Upper lobe of left lung (tissue), 6 donors: Measurements from ENCODE around the gene MUL1. TPM values are rescaled to one million over a fixed set of nuclear protein-coding genes. Genes with fewer than 3 reads are reported as not detected.

ENCODE experiments used
- ATAC-seq, 2 donors: fragments of 200-7000 bp; cut with Tn5 transposase; one replicate each; pipeline ENCODE4 v1.9.1; 2022; ENCODE audit warnings: mild to moderate bottlenecking in 2 of 2, moderate library complexity in 2 of 2; ENCODE audit not compliant: low FRiP score in 2 of 2
- DNase-seq, 2 donors: peaks; one replicate each; pipeline ENCODE4 v3.0.0-alpha.2; 2019 to 2020
- H3K27ac ChIP-seq, 4 donors: fragments of 200-600 bp; sonication (generic); one replicate each; pipeline ENCODE4 v1.5.1; 2016 to 2019
- H3K27me3 ChIP-seq, 4 donors: fragments of 200-600 bp; sonication (generic); one replicate each; pipeline ENCODE4 v1.5.1; 2017 to 2019
- H3K36me3 ChIP-seq, 4 donors: fragments of 200-600 bp; sonication (generic); one replicate each; pipeline ENCODE4 v1.5.1; 2016 to 2019
- H3K4me1 ChIP-seq, 4 donors: fragments of 200-600 bp; sonication (generic); one replicate each; pipeline ENCODE4 v1.5.1; 2018 to 2019
- H3K4me3 ChIP-seq, 4 donors: fragments of 200-600 bp; sonication (generic); one replicate each; pipeline ENCODE4 v1.5.1; 2017 to 2019; ENCODE audit warnings: mild to moderate bottlenecking in 2 of 4, moderate library complexity in 1 of 4
- H3K9me3 ChIP-seq, 4 donors: fragments of 200-600 bp; sonication (generic); one replicate each; pipeline ENCODE4 v1.5.1; 2018 to 2019
- CTCF ChIP-seq, 6 experiments: fragments of 450-650 bp in 4 of 6; fragments of 200-600 bp in 2 of 6; sonication (generic) in 2 of 6; IDR thresholded peaks; one replicate each; pipeline ENCODE4 v1.5.1; 2016 to 2019; ENCODE audit warnings: antibody characterized with exemption in 6 of 6
- EP300 ChIP-seq, 4 donors: sonication (generic); formaldehyde crosslinking; IDR thresholded peaks; one replicate each; pipeline ENCODE4 v1.5.1; 2017; ENCODE audit warnings: antibody characterized with exemption in 4 of 4, control low read depth in 2 of 4
- POLR2A ChIP-seq, 4 donors: fragments of 450-650 bp; IDR thresholded peaks; one replicate each; pipeline ENCODE4 v1.5.1; 2016 to 2017; ENCODE audit warnings: antibody characterized with exemption in 4 of 4, mild to moderate bottlenecking in 2 of 4
- POLR2AphosphoS5 ChIP-seq, 2 donors: sonication (generic); formaldehyde crosslinking; IDR thresholded peaks; one replicate each; pipeline ENCODE4 v1.5.1; 2017; ENCODE audit warnings: antibody characterized with exemption in 2 of 2
- WGBS, 2 donors: methylation state at CpG; one replicate each; pipeline ENCODE4 v1.1.5; 2017 to 2018; 5-methylcytosine and 5-hydroxymethylcytosine counted together
- total RNA-seq, 6 donors: library from RNA; depleted of rRNA in 4 of 6; stranded (reverse); fragments of >200 nt in 4 of 6; gene quantifications; one replicate each; pipeline versions ENCODE4 v1.1.0 to v1.2.1, GENCODE V29; 2016 to 2021
- donor health status: DM: no; HTN: no; CAD: no; lungs with moderate emphysema.
- donor health status: DM: no; HTN: yes; CAD: no; lungs with severe emphysema.

The MUL1 gene
- total RNA-seq, 6 donors from 2014 or later, result 15.7 to 39.3 (median 30.8) TPM

GRCh38 chr1:20483098-20483832 is 24.7 kb downstream of the MUL1 start:
- no peak for TF ChIP-seq POLR2AphosphoS5 (IDR thresholded peaks at IDR 0.05)
- TF ChIP-seq EP300 (IDR thresholded peaks at IDR 0.05), result no peak
- no peak for TF ChIP-seq CTCF (IDR thresholded peaks at IDR 0.05)
- TF ChIP-seq POLR2A (IDR thresholded peaks at IDR 0.05), result no peak
- ATAC-seq (no peak), DNase-seq (no peak)
- no peaks in the 10 kb centered on the region for H3K9me3 ChIP-seq
- no peaks in the 10 kb centered on the region for H3K36me3 ChIP-seq
- peak overlapping the region; percentile 64 to 83 (median 82) for H3K27ac ChIP-seq
- 26 to 30% methylated on average over 16 of the region's 16 CpGs for WGBS, 2 donors
- peaks cover 20 to 35% (median 25%) of the 10 kb centered on the region in 4 donors for H3K4me1 ChIP-seq
- H3K27me3 ChIP-seq, result peaks cover 0 to 40% (median 22%) of the 10 kb centered on the region in 4 donors
- peak overlapping the region in 3 of 4 donors; percentile 45 to 64 (median 58) for H3K4me3 ChIP-seq

GRCh38 chr1:20481643-20482498 is 26.1 kb downstream of the MUL1 start:
- no peak for TF ChIP-seq EP300 (IDR thresholded peaks at IDR 0.05)
- no peak for TF ChIP-seq POLR2A (IDR thresholded peaks at IDR 0.05)
- no peak for TF ChIP-seq POLR2AphosphoS5 (IDR thresholded peaks at IDR 0.05)
- no peak for TF ChIP-seq CTCF (IDR thresholded peaks at IDR 0.05)
- Histone ChIP-seq H3K36me3 (no peaks in the 10 kb centered on the region), H3K9me3 (no peaks in the 10 kb centered on the region), H3K27me3 (peaks cover 0 to 41% (median 21%) of the 10 kb centered on the region in 4 donors), H3K4me3 (no peak overlapping the region), H3K4me1 (peaks cover 25 to 36% (median 29%) of the 10 kb centered on the region in 4 donors), H3K27ac (peak overlapping the region in 3 of 4 donors; percentile 27 to 35 (median 30))
- 28 to 37% methylated on average over 5 to 10 of the region's 10 CpGs for WGBS, 2 donors
- DNase-seq (no peak), ATAC-seq (no peak)

DNA sequence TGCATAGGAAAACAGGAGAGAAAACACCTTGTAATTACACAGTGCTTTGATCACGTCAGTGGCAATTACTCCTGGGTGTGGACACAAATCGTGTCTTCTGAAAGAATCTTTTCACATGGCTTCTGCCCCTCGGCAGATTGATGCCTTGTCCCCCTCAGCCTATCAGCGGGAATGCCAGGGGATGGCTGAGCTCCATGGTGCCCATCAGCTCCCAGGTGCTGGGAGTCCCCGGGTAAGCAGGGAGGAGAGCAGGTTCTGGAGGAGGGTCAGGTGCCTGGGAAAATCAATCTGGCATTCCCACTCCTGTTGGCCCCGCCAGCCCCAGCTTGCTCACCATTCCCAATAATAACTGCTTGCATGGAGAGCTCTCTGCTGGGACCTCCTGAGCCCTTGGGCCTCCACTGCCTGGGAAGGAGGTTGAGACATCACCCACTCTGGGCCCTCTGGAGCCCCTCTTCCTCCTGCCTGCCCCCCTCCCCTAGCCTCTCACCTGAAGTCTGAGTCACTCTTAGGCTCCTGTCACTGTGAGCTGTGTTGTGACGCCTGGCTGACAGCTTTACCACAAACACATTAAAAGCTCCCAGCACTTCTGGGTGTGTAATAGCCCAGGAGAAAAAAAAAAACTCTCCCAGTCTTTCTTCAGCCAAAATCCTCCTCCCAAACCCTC is 26.9 kb downstream of the MUL1 start:
- no peaks in the 10 kb centered on the region for H3K9me3 ChIP-seq
- no peak for ATAC-seq
- DNase-seq, result no peak
- peaks cover 0 to 41% (median 20%) of the 10 kb centered on the region in 4 donors for H3K27me3 ChIP-seq
- H3K4me3 ChIP-seq, result no peak overlapping the region
- H3K4me1 ChIP-seq, result peaks cover 19 to 36% (median 30%) of the 10 kb centered on the region in 4 donors
- H3K27ac ChIP-seq, result peak overlapping the region in 2 of 4 donors; percentile 27 to 35
- TF ChIP-seq POLR2A (IDR thresholded peaks at IDR 0.05) (no peak), EP300 (IDR thresholded peaks at IDR 0.05) (no peak), CTCF (IDR thresholded peaks at IDR 0.05) (no peak), POLR2AphosphoS5 (IDR thresholded peaks at IDR 0.05) (no peak)
- 52 to 53% methylated on average over 7 of the region's 7 CpGs for WGBS, 2 donors
- no peaks in the 10 kb centered on the region for H3K36me3 ChIP-seq

GRCh38 chr1:20480243-20480944 is 27.6 kb downstream of the MUL1 start:
- no peak for ATAC-seq
- H3K9me3 ChIP-seq, result no peaks in the 10 kb centered on the region

More at GRCh38 chr1:20480243-20480944, 27.6 kb downstream of the MUL1 start:
- no peak for DNase-seq
- WGBS, 2 donors, result 63 to 69% methylated on average over 10 of the region's 10 CpGs
- no peaks in the 10 kb centered on the region for H3K36me3 ChIP-seq
- TF ChIP-seq CTCF (IDR thresholded peaks at IDR 0.05), result no peak
- TF ChIP-seq POLR2A (IDR thresholded peaks at IDR 0.05), result no peak
- H3K27me3 ChIP-seq, result peaks cover 0 to 37% (median 17%) of the 10 kb centered on the region in 4 donors
- peaks cover 15 to 30% (median 26%) of the 10 kb centered on the region in 4 donors for H3K4me1 ChIP-seq
- H3K4me3 ChIP-seq, result no peak overlapping the region
- peak overlapping the region in 1 of 4 donors; percentile 27 for H3K27ac ChIP-seq
